Measurements from ENCODE around the gene SPTLC3. TPM values are rescaled to one million over a fixed set of nuclear protein-coding genes. Genes with fewer than 3 reads are reported as not detected.
A peak's percentile ranks its signal among the peaks of the same experiment; 100 is the strongest.

The SPTLC3 gene
- total and polyA plus RNA-seq, 2 experiments from 2014 or later, result 36.3 to 47.6 TPM

DNA sequence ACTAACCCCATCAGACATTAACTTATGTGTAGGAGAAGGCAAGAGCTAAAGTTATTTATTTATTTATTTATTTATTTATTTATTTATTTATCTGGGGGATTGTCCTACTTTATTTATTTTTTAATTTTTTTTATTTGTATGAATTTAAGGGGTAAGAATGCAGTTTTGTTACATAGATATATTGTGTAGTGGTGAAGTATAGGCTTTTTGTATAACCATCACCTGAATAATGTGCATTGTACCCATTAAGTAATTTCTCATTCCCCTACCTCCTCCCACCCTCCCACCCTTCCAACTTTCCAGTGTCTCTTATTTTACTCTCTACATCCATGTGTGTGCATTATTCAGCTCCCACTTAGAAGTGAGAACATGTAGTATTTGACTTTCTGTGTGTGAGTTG lies 51.6 kb downstream of the SPTLC3 start:
- no peaks in the 10 kb centered on the region for H3K36me3 ChIP-seq (replicated peaks; ENCODE audit: insufficient read depth, low read depth)
- no peaks in the 10 kb centered on the region for H3K79me2 ChIP-seq
- no peaks in the 10 kb centered on the region for H3K9me2 ChIP-seq (replicated peaks; ENCODE audit: insufficient read depth)
- H3K4me2 ChIP-seq, result no peak overlapping the region
- no peak overlapping the region for H2AFZ ChIP-seq
- no peak for TF ChIP-seq EZH2phosphoT487 (IDR thresholded peaks at IDR 0.05; ENCODE audit: low read depth, severe bottlenecking, unreplicated experiment)
- TF ChIP-seq EZH2 (IDR thresholded peaks at IDR 0.05; ENCODE audit: borderline replicate concordance), result no peak
- TF ChIP-seq, protein P1, sequence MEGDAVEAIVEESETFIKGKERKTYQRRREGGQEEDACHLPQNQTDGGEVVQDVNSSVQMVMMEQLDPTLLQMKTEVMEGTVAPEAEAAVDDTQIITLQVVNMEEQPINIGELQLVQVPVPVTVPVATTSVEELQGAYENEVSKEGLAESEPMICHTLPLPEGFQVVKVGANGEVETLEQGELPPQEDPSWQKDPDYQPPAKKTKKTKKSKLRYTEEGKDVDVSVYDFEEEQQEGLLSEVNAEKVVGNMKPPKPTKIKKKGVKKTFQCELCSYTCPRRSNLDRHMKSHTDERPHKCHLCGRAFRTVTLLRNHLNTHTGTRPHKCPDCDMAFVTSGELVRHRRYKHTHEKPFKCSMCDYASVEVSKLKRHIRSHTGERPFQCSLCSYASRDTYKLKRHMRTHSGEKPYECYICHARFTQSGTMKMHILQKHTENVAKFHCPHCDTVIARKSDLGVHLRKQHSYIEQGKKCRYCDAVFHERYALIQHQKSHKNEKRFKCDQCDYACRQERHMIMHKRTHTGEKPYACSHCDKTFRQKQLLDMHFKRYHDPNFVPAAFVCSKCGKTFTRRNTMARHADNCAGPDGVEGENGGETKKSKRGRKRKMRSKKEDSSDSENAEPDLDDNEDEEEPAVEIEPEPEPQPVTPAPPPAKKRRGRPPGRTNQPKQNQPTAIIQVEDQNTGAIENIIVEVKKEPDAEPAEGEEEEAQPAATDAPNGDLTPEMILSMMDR (IDR thresholded peaks at IDR 0.05; ENCODE audit: poor library complexity), result no peak
- H3K4me3 ChIP-seq, result no peak overlapping the region
- DNase-seq (ENCODE audit: low spot score), result no peak
- no peak overlapping the region for H3K27ac ChIP-seq
- no peaks in the 10 kb centered on the region for H4K20me1 ChIP-seq (ENCODE audit: insufficient read depth, poor library complexity, severe bottlenecking)
- no peaks in the 10 kb centered on the region for H3K9me3 ChIP-seq (ENCODE audit: low read depth)
- H3K27me3 ChIP-seq, result no peaks in the 10 kb centered on the region
- H3K4me1 ChIP-seq (ENCODE audit: insufficient read depth), result no peaks in the 10 kb centered on the region

DNA sequence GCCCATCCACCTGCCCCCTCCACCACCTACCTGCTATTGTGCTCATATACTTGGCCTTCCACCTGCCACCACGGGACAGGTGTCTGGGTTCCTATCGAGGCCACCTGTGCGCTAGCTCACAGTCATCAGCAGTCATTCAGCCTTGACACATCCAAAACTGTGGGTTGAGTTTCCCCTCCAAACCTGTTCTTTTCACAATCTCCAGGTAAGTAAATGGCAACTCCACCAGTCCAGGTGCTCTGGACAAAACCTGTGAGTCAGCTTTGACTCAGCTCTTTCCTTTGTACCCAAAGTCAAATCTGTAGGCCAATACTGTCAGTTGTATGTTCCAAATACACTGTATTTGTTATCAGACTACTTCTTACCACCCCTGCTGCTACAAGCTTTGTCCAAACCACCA lies 52.6 kb downstream of the SPTLC3 start:
- Histone ChIP-seq H3K4me3 (no peak overlapping the region), H3K79me2 (peaks cover 7% of the 10 kb centered on the region), H2AFZ (no peak overlapping the region), H3K9me3 (ENCODE audit: low read depth) (peaks cover 6% of the 10 kb centered on the region), H3K4me2 (no peak overlapping the region), H3K27ac (no peak overlapping the region), H3K36me3 (replicated peaks; ENCODE audit: insufficient read depth, low read depth) (no peaks in the 10 kb centered on the region), H3K4me1 (ENCODE audit: insufficient read depth) (no peaks in the 10 kb centered on the region), H3K9me2 (replicated peaks; ENCODE audit: insufficient read depth) (no peaks in the 10 kb centered on the region), H4K20me1 (ENCODE audit: insufficient read depth, poor library complexity, severe bottlenecking) (no peaks in the 10 kb centered on the region), H3K27me3 (no peaks in the 10 kb centered on the region)
- TF ChIP-seq, protein P1 (IDR thresholded peaks at IDR 0.05; ENCODE audit: poor library complexity), result no peak
- TF ChIP-seq EZH2phosphoT487 (IDR thresholded peaks at IDR 0.05; ENCODE audit: low read depth, severe bottlenecking, unreplicated experiment), result no peak
- TF ChIP-seq EZH2 (IDR thresholded peaks at IDR 0.05; ENCODE audit: borderline replicate concordance), result no peak
- no peak for DNase-seq (ENCODE audit: low spot score)
- 93% methylated on average over 3 of the region's 3 CpGs for WGBS (ENCODE audit: low lambda C conversion rate, missing lambda C conversion rate)

DNA sequence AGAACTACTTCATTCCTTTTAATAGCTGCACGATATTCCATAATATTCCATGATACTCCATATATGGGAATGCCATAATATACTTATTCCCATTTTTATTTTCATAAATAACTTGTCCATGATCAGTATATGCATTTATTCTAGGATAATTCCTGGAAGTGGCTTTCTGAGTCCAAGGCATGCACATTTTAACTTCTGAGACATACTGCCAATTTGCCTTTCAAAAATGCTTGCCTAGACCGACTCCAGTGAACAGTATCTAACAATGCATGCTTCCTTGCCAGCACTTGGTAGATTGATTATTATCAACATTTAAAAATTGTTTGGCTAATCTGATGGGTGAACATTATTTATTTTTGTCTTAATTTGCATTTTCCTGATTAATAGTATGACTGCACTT lies 54.0 kb downstream of the SPTLC3 start:
- Histone ChIP-seq H2AFZ (no peak overlapping the region), H3K79me2 (peaks cover 11% of the 10 kb centered on the region), H3K9me3 (ENCODE audit: low read depth) (peaks cover 7% of the 10 kb centered on the region), H3K4me1 (ENCODE audit: insufficient read depth) (no peaks in the 10 kb centered on the region), H3K4me2 (no peak overlapping the region), H3K27me3 (no peaks in the 10 kb centered on the region), H3K27ac (no peak overlapping the region), H4K20me1 (ENCODE audit: insufficient read depth, poor library complexity, severe bottlenecking) (no peaks in the 10 kb centered on the region), H3K9me2 (replicated peaks; ENCODE audit: insufficient read depth) (no peaks in the 10 kb centered on the region), H3K4me3 (no peak overlapping the region), H3K36me3 (replicated peaks; ENCODE audit: insufficient read depth, low read depth) (no peaks in the 10 kb centered on the region)
- no peak for DNase-seq (ENCODE audit: low spot score)
- WGBS (ENCODE audit: low lambda C conversion rate, missing lambda C conversion rate), result 89% methylated on average over 2 of the region's 2 CpGs
- TF ChIP-seq, protein P1 (IDR thresholded peaks at IDR 0.05; ENCODE audit: poor library complexity), result no peak
- no peak for TF ChIP-seq EZH2phosphoT487 (IDR thresholded peaks at IDR 0.05; ENCODE audit: low read depth, severe bottlenecking, unreplicated experiment)
- TF ChIP-seq EZH2 (IDR thresholded peaks at IDR 0.05; ENCODE audit: borderline replicate concordance), result no peak

DNA sequence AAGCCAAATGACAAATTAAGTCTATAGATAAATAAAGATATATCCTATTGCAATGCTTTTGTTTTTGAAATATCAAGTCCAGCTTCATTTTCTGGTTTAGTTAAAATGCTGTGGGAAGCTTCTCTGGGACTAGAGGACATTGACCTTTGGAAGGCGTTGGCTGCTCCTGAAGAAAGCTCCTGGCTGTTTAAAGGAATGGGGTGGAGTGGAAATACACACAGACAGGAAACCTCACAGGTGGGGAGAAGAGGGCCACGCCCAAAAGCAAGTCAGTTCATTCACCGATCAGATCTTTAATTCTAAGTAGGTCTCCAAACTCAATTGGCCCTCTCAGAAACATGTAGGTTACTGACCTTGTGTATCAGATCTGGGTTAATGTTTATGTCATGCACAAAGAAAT lies 59.6 kb downstream of the SPTLC3 start:
- no peaks in the 10 kb centered on the region for H4K20me1 ChIP-seq (ENCODE audit: insufficient read depth, poor library complexity, severe bottlenecking)
- peak overlapping the region; percentile 64 for H3K27ac ChIP-seq
- no peaks in the 10 kb centered on the region for H3K27me3 ChIP-seq
- H3K4me2 ChIP-seq, result peak overlapping the region; percentile 10
- H3K9me3 ChIP-seq (ENCODE audit: low read depth), result peaks cover 7% of the 10 kb centered on the region
- H3K9me2 ChIP-seq (replicated peaks; ENCODE audit: insufficient read depth), result no peaks in the 10 kb centered on the region
- TF ChIP-seq EZH2 (IDR thresholded peaks at IDR 0.05; ENCODE audit: borderline replicate concordance) (no peak), EZH2phosphoT487 (IDR thresholded peaks at IDR 0.05; ENCODE audit: low read depth, severe bottlenecking, unreplicated experiment) (no peak)
- TF ChIP-seq, protein P1 (IDR thresholded peaks at IDR 0.05; ENCODE audit: poor library complexity), result no peak
- peak; percentile 46 for DNase-seq (ENCODE audit: low spot score)
- no peak overlapping the region for H2AFZ ChIP-seq
- WGBS (ENCODE audit: low lambda C conversion rate, missing lambda C conversion rate), result 75% methylated on average over 3 of the region's 3 CpGs
- no peak overlapping the region for H3K4me3 ChIP-seq
- no peaks in the 10 kb centered on the region for H3K4me1 ChIP-seq (ENCODE audit: insufficient read depth)
- no peaks in the 10 kb centered on the region for H3K36me3 ChIP-seq (replicated peaks; ENCODE audit: insufficient read depth, low read depth)
- peaks cover 11% of the 10 kb centered on the region for H3K79me2 ChIP-seq
